H54 (cell line): ENCODE results near the gene DLK2.
"Not testable (repeated sequence)": the region's sequence is repeated elsewhere in the genome, so short reads cannot be mapped to it uniquely, and the experiment has no call there.

Experiments
- DNase-seq: peaks from one replicate; pipeline ENCODE4 v3.0.0; 2011; ENCODE audit warnings: low spot score, mixed read lengths; ENCODE audit not compliant: insufficient read length
- FAIRE-seq: peaks from 3 replicates; lab custom pipeline; 2011; peaks lifted over from hg19 to GRCh38; lab: Jason Lieb, UNC
- POLR2A ChIP-seq: IDR thresholded peaks from 2 replicates; pipeline ENCODE4 v1.6.1; 2011; ENCODE audit warnings: low read depth, mild to moderate bottlenecking, low read length

The DLK2 gene

DNA sequence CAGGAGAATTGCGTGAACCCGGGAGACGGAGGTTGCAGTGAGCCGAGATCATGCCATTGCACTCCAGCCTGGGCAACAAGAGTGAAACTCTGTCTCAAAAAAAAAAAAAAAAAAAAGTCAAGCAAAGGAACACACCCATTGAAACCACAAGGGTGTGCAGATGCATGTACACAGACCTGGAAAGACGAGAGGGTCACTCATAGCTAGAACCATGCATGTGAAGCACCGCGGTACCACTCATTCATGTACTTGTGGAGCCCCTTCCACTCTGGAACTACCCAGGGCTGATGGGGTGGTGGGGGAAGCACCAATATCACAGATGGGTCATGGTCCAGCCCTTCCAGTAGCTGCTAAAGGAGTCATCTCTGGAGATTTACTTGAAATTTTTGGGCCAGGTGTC is 14.6 kb upstream of the DLK2 start:
- no peak for TF ChIP-seq POLR2A
- no peak for FAIRE-seq
- DNase-seq = no peak

DNA sequence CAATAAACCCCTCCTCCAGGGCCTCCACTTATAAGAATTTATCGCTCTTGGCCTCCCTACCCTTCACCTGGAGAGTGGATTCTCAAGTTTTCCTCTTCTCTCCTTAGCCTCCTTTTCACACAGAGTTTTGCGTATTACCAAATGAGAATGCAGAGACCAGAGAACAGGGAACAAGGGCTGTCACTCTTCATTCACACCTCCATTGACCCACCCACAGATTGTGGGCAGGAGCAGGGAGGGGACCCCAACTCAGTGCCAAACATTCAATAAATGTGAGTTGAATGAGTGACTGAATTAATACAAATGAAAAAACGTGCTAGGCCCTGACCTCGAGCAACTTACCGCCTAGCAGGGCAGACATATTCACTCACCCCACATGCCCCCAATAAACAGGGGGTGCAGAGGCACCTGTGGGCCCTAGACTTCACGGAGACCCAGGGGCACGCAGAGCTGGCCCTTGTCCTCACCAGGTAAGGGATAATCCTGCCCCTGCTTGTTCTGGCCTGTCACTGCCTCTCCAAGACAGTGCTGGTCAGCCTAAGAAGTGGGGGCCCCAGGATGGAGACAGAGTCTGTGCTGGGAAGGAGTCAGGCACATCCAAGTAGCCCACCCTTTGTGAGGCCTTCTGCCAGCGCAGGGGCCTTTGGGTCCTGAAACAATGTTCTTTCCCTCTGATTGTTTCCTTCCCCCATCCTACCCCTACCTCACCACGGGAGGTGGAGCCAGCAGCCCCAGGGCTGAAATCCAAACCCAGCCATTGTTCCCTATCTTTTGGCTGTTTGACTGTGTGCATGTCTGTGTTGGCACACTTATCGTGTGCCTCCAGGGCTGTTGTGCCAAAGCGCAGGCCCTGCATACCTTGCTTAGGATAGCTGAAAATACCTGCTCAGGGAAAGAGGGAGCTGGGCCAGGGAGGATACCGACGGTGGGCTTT is 13.7 kb upstream of the DLK2 start:
- FAIRE-seq (no peak), DNase-seq (no peak)
- no peak for TF ChIP-seq POLR2A

DNA sequence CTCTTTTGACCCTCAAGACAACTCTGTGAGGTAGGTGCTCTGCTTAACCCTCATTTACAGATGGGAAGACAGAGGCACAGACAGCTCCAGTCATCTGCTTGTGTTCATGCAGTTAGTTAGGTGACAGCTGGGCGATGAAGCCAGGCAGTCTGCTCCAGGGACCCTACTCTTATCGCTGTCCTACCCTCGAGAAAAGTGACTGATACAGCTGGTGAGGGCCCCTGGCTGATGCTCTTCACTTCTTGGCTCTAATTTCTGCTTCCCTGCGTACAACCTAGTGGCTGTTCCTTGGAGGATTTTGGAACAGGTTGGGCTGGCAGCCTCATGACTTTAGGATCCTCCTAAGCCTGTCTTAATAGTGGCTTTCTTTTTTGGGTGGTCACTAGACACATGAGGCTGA is 12.9 kb upstream of the DLK2 start:
- DNase-seq (no peak), FAIRE-seq (no peak)
- no peak for TF ChIP-seq POLR2A

DNA sequence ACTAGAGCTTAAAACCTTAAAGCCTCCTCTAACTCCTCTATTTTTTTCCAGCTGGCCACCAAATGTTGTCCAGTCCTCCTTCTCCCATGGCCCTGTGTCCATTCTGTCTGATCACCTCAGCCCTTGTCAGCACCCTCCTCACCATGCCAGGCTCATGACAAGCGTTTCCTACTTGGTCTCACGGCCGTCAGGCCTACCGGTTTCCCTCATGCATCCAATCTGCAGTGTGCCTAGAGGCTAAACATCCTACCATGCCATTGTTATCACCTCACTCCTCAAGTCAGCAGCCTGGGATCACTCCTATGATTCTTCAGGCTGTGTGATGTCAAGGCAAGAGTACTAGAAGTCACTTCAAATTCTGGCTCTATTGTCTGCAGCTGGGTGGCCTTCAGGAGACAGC is 12.4 kb upstream of the DLK2 start:
- no peak for DNase-seq
- no peak for FAIRE-seq
- TF ChIP-seq POLR2A = no peak

DNA sequence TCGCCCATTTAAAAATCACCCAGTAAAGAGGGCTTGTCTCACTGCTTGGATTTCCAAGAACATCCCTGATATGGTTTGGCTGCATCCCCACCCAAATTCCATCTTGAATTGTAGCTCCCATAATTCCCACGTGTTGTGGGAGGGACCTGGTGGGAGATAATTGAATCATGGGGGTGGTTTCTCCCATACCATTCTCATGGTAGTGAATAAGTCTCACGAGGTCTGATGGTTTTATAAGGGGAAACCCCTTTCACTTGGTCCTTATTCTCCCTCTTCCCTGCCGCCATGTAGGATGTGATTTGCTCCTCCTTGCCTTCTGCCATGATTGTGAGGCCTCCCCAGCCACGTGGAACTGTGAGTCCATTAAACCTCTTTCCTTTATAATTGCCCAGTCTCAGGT is 11.9 kb upstream of the DLK2 start:
- not testable (repeated sequence) for FAIRE-seq, DNase-seq

DNA sequence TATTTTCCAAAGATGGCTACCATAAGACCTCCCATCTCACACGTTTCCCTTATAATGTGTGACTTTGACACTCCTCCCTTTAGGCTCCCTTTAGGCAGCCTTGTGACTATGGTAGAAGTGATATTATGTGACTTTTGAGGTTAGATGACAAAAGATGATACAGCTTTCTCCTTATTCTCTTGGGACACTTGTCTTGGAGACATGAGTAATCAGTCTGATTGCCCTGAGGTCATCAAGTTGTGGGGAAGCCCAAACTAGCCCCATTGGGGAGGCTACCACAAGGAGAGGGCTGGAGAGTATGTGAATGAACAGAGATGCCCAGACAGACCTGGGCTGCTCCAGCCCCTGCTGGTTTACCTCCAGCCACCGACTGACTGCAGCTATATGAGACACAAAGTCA is 10.6 kb upstream of the DLK2 start:
- no peak for TF ChIP-seq POLR2A
- no peak for DNase-seq
- no peak for FAIRE-seq

- no peak for DNase-seq
- no peak for TF ChIP-seq POLR2A
- no peak for FAIRE-seq
These were observed 9.0 kb upstream of the DLK2 start for GRCh38 chr6:43464337-43464736.

- TF ChIP-seq POLR2A = no peak
- FAIRE-seq (no peak), DNase-seq (no peak)
These were observed 6.6 kb upstream of the DLK2 start for GRCh38 chr6:43461936-43462335.

DNA sequence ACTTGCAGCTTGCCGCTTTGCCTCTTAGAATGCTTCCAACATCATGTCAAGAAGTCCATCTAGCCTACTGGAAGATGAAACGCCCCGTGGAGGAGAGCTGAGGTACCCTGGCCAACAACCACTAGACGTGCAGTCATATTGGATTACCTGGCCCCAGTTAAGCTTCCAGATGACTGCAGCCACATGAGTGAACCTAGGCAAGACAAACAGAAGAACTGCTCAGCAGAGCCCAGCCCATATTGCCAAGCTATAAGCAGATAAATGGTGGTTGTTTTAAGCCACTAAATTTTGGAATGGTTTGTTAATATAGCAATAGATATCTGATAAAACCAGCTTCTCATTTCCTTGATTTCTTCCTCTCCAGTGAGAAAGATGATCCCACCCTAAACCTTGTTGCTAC is 4.7 kb upstream of the DLK2 start:
- no peak for DNase-seq
- no peak for TF ChIP-seq POLR2A
- no peak for FAIRE-seq

DNA sequence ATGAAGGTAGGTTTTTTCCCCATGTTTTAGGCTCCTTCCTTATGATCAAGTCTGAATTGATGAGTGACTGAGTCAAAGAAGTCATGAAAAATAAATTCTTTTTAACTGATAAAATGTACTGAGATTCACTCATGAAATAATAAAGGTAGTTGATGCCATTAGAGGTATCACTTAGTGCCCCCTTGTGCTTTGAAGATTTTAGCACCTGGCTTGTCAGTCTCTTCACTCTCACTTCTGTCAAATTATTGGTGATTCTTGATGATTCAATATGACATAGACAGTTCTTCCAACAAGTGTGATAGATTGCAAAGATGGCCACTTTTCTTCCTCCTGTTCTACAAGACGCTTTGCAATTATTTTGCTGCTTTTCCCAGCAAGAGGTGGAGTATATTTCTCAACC is 4.2 kb upstream of the DLK2 start:
- DNase-seq (no peak), FAIRE-seq (no peak)
- no peak for TF ChIP-seq POLR2A

DNA sequence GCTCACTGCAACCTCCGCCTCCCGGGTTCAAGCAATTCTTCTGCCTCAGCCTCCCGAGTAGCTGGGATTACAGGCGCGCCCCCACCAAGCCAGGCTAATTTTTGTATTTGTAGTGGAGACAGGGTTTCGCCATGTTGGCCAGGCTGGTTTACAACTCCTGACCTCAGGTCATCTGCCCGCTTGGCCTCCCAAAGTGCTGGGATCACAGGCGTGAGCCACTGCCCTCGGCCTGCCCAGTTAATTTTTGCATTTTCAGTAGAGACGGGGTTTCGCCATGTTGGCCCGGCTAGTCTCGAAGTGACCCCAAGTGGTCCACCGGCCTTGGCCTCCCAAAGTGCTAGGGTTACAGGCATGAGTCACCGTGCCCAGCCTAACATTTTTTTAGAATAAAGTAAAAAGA is 2.8 kb upstream of the DLK2 start:
- not testable (repeated sequence) for DNase-seq, FAIRE-seq

- FAIRE-seq = no peak
- TF ChIP-seq POLR2A = no peak
These were observed 2.3 kb upstream of the DLK2 start for GRCh38 chr6:43457643-43458042.

GRCh38 chr6:43454696-43455530 is 435 bp downstream of the DLK2 start:
- FAIRE-seq (no peak), DNase-seq (peak; percentile 90)
- no peak for TF ChIP-seq POLR2A

More at GRCh38 chr6:43457643-43458042, 2.3 kb upstream of the DLK2 start:
- no peak for DNase-seq

- TF ChIP-seq POLR2A = no peak
- FAIRE-seq (no peak), DNase-seq (no peak)
These were observed 1.1 kb downstream of the DLK2 start for GRCh38 chr6:43454290-43454695.
